ENCODE measurements around the gene SLC36A4. TPM values are rescaled to one million over a fixed set of nuclear protein-coding genes. Genes with fewer than 3 reads are reported as not detected.

Gene SLC36A4
- polyA plus RNA-seq, 1 donor (not counting 4 experiments of a cell fraction or from before 2014, with no cell fraction given) = 8.1 TPM

DNA sequence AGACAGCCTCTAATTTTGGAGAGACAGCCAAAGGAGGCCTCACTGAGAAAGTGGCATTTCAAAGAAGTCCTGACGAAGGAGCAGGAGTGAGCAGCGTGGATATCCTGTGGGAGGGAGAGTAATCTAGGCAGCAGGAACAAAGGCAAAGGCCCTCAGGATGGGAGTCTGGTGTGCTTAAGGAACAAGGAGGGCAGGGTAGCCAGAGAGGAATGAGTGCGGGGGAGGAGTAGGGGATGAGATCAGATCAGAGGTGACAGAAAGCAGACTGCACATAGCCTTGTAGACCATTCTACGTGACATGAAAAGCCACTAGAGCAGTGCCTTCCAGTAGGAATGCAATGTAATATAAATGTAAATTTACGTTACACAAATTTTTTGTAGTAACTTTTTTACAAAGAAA lies 5.6 kb downstream of the SLC36A4 start:
- TF ChIP-seq, protein P1, sequence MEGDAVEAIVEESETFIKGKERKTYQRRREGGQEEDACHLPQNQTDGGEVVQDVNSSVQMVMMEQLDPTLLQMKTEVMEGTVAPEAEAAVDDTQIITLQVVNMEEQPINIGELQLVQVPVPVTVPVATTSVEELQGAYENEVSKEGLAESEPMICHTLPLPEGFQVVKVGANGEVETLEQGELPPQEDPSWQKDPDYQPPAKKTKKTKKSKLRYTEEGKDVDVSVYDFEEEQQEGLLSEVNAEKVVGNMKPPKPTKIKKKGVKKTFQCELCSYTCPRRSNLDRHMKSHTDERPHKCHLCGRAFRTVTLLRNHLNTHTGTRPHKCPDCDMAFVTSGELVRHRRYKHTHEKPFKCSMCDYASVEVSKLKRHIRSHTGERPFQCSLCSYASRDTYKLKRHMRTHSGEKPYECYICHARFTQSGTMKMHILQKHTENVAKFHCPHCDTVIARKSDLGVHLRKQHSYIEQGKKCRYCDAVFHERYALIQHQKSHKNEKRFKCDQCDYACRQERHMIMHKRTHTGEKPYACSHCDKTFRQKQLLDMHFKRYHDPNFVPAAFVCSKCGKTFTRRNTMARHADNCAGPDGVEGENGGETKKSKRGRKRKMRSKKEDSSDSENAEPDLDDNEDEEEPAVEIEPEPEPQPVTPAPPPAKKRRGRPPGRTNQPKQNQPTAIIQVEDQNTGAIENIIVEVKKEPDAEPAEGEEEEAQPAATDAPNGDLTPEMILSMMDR (optimal IDR thresholded peaks at IDR 0.05 in 1 of 3, IDR thresholded peaks at IDR 0.05 in 1 of 3, conservative IDR thresholded peaks at IDR 0.05 in 1 of 3; ENCODE audit: extremely low read depth in 1 of 3, insufficient read depth in 2 of 3, low read length in 3 of 3) = no peak
- TF ChIP-seq EZH2 (IDR thresholded peaks at IDR 0.05; ENCODE audit: low read length) = no peak
- Histone ChIP-seq H3K9me3 (ENCODE audit: control insufficient read depth, low read depth, low read length) (no peaks in the 10 kb centered on the region), H3K27ac (ENCODE audit: control insufficient read depth, insufficient read depth, low read length) (no peak overlapping the region), H3K4me3 (ENCODE audit: control insufficient read depth in 2 of 3, extremely low read depth in 1 of 3, insufficient read depth in 2 of 3, low read depth in 1 of 3, low read length in 3 of 3) (no peak overlapping the region), H4K20me1 (ENCODE audit: control insufficient read depth, extremely low read depth, insufficient read depth, low read length) (no peaks in the 10 kb centered on the region), H3K36me3 (ENCODE audit: control insufficient read depth in 2 of 2, extremely low read depth in 1 of 2, insufficient read depth in 2 of 2, low read length in 2 of 2) (no peaks in the 10 kb centered on the region), H3K79me2 (ENCODE audit: control insufficient read depth, insufficient read depth, low read length) (peaks cover 13% of the 10 kb centered on the region), H3K9ac (ENCODE audit: control insufficient read depth, extremely low read depth, insufficient read depth, low read length) (no peak overlapping the region), H2AFZ (ENCODE audit: control insufficient read depth, low read length) (no peak overlapping the region), H3K9me1 (ENCODE audit: control insufficient read depth, extremely low read depth, insufficient read depth, low read length) (peaks cover 2% of the 10 kb centered on the region), H3K4me2 (ENCODE audit: control insufficient read depth, extremely low read depth, insufficient read depth, low read depth, low read length) (no peak overlapping the region), H3K27me3 (ENCODE audit: control insufficient read depth, extremely low read depth, insufficient read depth, low read length) (no peaks in the 10 kb centered on the region), H3K4me1 (ENCODE audit: control insufficient read depth, extremely low read depth, insufficient read depth, low read length) (peaks cover 4% of the 10 kb centered on the region)
- FAIRE-seq = no peak
- dilution Hi-C loops (cut with MboI; ENCODE audit: extremely low pct_ligation_motif_present, low sequenced_read_pairs) = no loop called here
- no peak for DNase-seq (ENCODE audit: low read depth, low spot score)

DNA sequence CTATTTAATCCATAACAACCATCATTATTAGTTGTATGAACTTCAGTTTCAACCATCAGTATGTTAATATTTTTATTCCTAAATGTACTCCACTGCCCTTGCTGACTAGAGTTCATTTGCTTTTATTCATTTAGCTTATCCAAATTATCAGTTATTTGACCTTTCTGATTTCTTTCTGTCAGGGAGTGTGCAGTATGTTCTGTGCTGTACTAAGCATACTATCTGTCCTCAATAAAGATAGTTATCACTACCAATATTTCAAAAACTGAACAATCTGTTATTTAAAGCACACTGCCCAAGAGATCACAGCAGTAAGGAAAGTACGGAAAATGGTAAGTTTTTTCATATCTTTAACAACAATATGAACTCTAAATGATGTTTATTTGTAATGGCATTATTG lies 8.3 kb downstream of the SLC36A4 start:
- Histone ChIP-seq H3K4me2 (ENCODE audit: control insufficient read depth, extremely low read depth, insufficient read depth, low read depth, low read length) (no peak overlapping the region), H3K27ac (ENCODE audit: control insufficient read depth, insufficient read depth, low read length) (no peak overlapping the region), H3K9ac (ENCODE audit: control insufficient read depth, extremely low read depth, insufficient read depth, low read length) (no peak overlapping the region), H2AFZ (ENCODE audit: control insufficient read depth, low read length) (no peak overlapping the region), H3K36me3 (ENCODE audit: control insufficient read depth in 2 of 2, extremely low read depth in 1 of 2, insufficient read depth in 2 of 2, low read length in 2 of 2) (no peaks in the 10 kb centered on the region), H3K27me3 (ENCODE audit: control insufficient read depth, extremely low read depth, insufficient read depth, low read length) (no peaks in the 10 kb centered on the region), H3K4me1 (ENCODE audit: control insufficient read depth, extremely low read depth, insufficient read depth, low read length) (no peaks in the 10 kb centered on the region), H3K79me2 (ENCODE audit: control insufficient read depth, insufficient read depth, low read length) (peaks cover 7% of the 10 kb centered on the region), H4K20me1 (ENCODE audit: control insufficient read depth, extremely low read depth, insufficient read depth, low read length) (no peaks in the 10 kb centered on the region), H3K9me3 (ENCODE audit: control insufficient read depth, low read depth, low read length) (no peaks in the 10 kb centered on the region), H3K9me1 (ENCODE audit: control insufficient read depth, extremely low read depth, insufficient read depth, low read length) (peaks cover 2% of the 10 kb centered on the region), H3K4me3 (ENCODE audit: control insufficient read depth in 2 of 3, extremely low read depth in 1 of 3, insufficient read depth in 2 of 3, low read depth in 1 of 3, low read length in 3 of 3) (no peak overlapping the region)
- DNase-seq (ENCODE audit: low read depth, low spot score) = no peak
- TF ChIP-seq, protein P1 (optimal IDR thresholded peaks at IDR 0.05 in 1 of 3, IDR thresholded peaks at IDR 0.05 in 1 of 3, conservative IDR thresholded peaks at IDR 0.05 in 1 of 3; ENCODE audit: extremely low read depth in 1 of 3, insufficient read depth in 2 of 3, low read length in 3 of 3) = no peak
- no peak for TF ChIP-seq EZH2 (IDR thresholded peaks at IDR 0.05; ENCODE audit: low read length)
- dilution Hi-C loops (cut with MboI; ENCODE audit: extremely low pct_ligation_motif_present, low sequenced_read_pairs) = no loop called here
- no peak for FAIRE-seq

Measured in keratinocyte (primary cell).